CD4-positive, alpha-beta T cell treated with Interleukin-21 for 1 hour (primary cell): Measurements from ENCODE around the gene HMCN1.
A peak's percentile ranks its signal among the peaks of the same experiment; 100 is the strongest.
"Not testable (repeated sequence)": the region's sequence is repeated elsewhere in the genome, so short reads cannot be mapped to it uniquely, and the experiment has no call there.

Experiments used
- DNase-seq: peaks from one replicate; pipeline ENCODE4 v3.0.0-alpha.2; 2020

Gene HMCN1

GRCh38 chr1:186102547-186103148, 368.5 kb downstream of the HMCN1 start:
- DNase-seq = no peak

GRCh38 chr1:186104459-186104858, 370.3 kb downstream of the HMCN1 start:
- no peak for DNase-seq

GRCh38 chr1:186112280-186112679, 378.1 kb downstream of the HMCN1 start:
- no peak for DNase-seq

- DNase-seq = no peak
Observed at GRCh38 chr1:186113461-186113860, 379.3 kb downstream of the HMCN1 start.

GRCh38 chr1:186118724-186119123, 384.5 kb downstream of the HMCN1 start:
- DNase-seq = no peak

- DNase-seq = no peak
Observed at GRCh38 chr1:186122837-186123236, 388.6 kb downstream of the HMCN1 start.

- no peak for DNase-seq
Observed at GRCh38 chr1:186125035-186125434, 390.8 kb downstream of the HMCN1 start.

GRCh38 chr1:186125511-186125910, 391.3 kb downstream of the HMCN1 start:
- no peak for DNase-seq

GRCh38 chr1:186129758-186130157, 395.6 kb downstream of the HMCN1 start:
- DNase-seq = no peak

- DNase-seq = no peak
Observed at GRCh38 chr1:186139115-186139514, 404.9 kb downstream of the HMCN1 start.

- no peak for DNase-seq
Observed at GRCh38 chr1:186139701-186140100, 405.5 kb downstream of the HMCN1 start.

GRCh38 chr1:186142159-186142558, 408.0 kb downstream of the HMCN1 start:
- no peak for DNase-seq

GRCh38 chr1:186142916-186143315, 408.7 kb downstream of the HMCN1 start:
- DNase-seq = no peak

- DNase-seq = no peak
Observed at GRCh38 chr1:186143481-186143880, 409.3 kb downstream of the HMCN1 start.

GRCh38 chr1:186144505-186144904, 410.3 kb downstream of the HMCN1 start:
- DNase-seq = no peak

GRCh38 chr1:186146974-186147373, 412.8 kb downstream of the HMCN1 start:
- DNase-seq = no peak

- DNase-seq = no peak
Observed at GRCh38 chr1:186149591-186149990, 415.4 kb downstream of the HMCN1 start.

GRCh38 chr1:186152227-186152619, 418.0 kb downstream of the HMCN1 start:
- no peak for DNase-seq

GRCh38 chr1:186152620-186153239, 418.5 kb downstream of the HMCN1 start:
- DNase-seq = no peak

- no peak for DNase-seq
Observed at GRCh38 chr1:186154651-186155050, 420.5 kb downstream of the HMCN1 start.

- DNase-seq = peak; percentile 0
Observed at GRCh38 chr1:186155594-186155993, 421.4 kb downstream of the HMCN1 start.

GRCh38 chr1:186162895-186163294, 428.7 kb downstream of the HMCN1 start:
- DNase-seq = not testable (repeated sequence)

- DNase-seq = no peak
Observed at GRCh38 chr1:186164773-186165172, 430.6 kb downstream of the HMCN1 start.

- no peak for DNase-seq
Observed at GRCh38 chr1:186165303-186165702, 431.1 kb downstream of the HMCN1 start.

GRCh38 chr1:186167096-186167668, 433.0 kb downstream of the HMCN1 start:
- no peak for DNase-seq
